Measurements from ENCODE around the gene SPAG16.

Gene SPAG16

GRCh38 chr2:214215107-214215506 lies 930.8 kb downstream of the SPAG16 start:
- DNase-seq (ENCODE audit: low spot score) = no peak
- in situ Hi-C loops (cut with MboI; ENCODE audit: low pct_unique_long_range_greater_than_20kb, low sequenced_read_pairs, unreplicated experiment) = no loop called here
- no peak for TF ChIP-seq CTCF (IDR thresholded peaks at IDR 0.05; ENCODE audit: extremely low read depth, insufficient read depth, missing control alignments)

GRCh38 chr2:214217136-214217535 lies 932.9 kb downstream of the SPAG16 start:
- no peak for DNase-seq (ENCODE audit: low spot score)
- in situ Hi-C loops (cut with MboI; ENCODE audit: low pct_unique_long_range_greater_than_20kb, low sequenced_read_pairs, unreplicated experiment) = no loop called here
- TF ChIP-seq CTCF (IDR thresholded peaks at IDR 0.05; ENCODE audit: extremely low read depth, insufficient read depth, missing control alignments) = no peak

- no peak for DNase-seq (ENCODE audit: low spot score)
- in situ Hi-C loops (cut with MboI; ENCODE audit: low pct_unique_long_range_greater_than_20kb, low sequenced_read_pairs, unreplicated experiment) = no loop called here
Observed at GRCh38 chr2:214217599-214217998, 933.3 kb downstream of the SPAG16 start.

GRCh38 chr2:214220251-214220650 lies 936.0 kb downstream of the SPAG16 start:
- no peak for DNase-seq (ENCODE audit: low spot score)
- in situ Hi-C loops (cut with MboI; ENCODE audit: low pct_unique_long_range_greater_than_20kb, low sequenced_read_pairs, unreplicated experiment) = no loop called here
- no peak for TF ChIP-seq CTCF (IDR thresholded peaks at IDR 0.05; ENCODE audit: extremely low read depth, insufficient read depth, missing control alignments)

More at GRCh38 chr2:214217599-214217998, 933.3 kb downstream of the SPAG16 start:
- no peak for TF ChIP-seq CTCF (IDR thresholded peaks at IDR 0.05; ENCODE audit: extremely low read depth, insufficient read depth, missing control alignments)

GRCh38 chr2:214226061-214226460 lies 941.8 kb downstream of the SPAG16 start:
- in situ Hi-C loops (cut with MboI; ENCODE audit: low pct_unique_long_range_greater_than_20kb, low sequenced_read_pairs, unreplicated experiment) = no loop called here
- no peak for DNase-seq (ENCODE audit: low spot score)
- no peak for TF ChIP-seq CTCF (IDR thresholded peaks at IDR 0.05; ENCODE audit: extremely low read depth, insufficient read depth, missing control alignments)

GRCh38 chr2:214232271-214232670 lies 948.0 kb downstream of the SPAG16 start:
- no peak for TF ChIP-seq CTCF (IDR thresholded peaks at IDR 0.05; ENCODE audit: extremely low read depth, insufficient read depth, missing control alignments)
- in situ Hi-C loops (cut with MboI; ENCODE audit: low pct_unique_long_range_greater_than_20kb, low sequenced_read_pairs, unreplicated experiment) = no loop called here
- DNase-seq (ENCODE audit: low spot score) = no peak

- in situ Hi-C loops (cut with MboI; ENCODE audit: low pct_unique_long_range_greater_than_20kb, low sequenced_read_pairs, unreplicated experiment) = no loop called here
- DNase-seq (ENCODE audit: low spot score) = no peak
Observed at GRCh38 chr2:214233164-214233563, 948.9 kb downstream of the SPAG16 start.

More at GRCh38 chr2:214233164-214233563, 948.9 kb downstream of the SPAG16 start:
- no peak for TF ChIP-seq CTCF (IDR thresholded peaks at IDR 0.05; ENCODE audit: extremely low read depth, insufficient read depth, missing control alignments)

All from GM13977 (cell line).